Measurements from ENCODE around the gene CRYBG2.

GRCh38 chr1:26337625-26338024, 16.3 kb downstream of the CRYBG2 start:
- TF ChIP-seq CTCF (IDR thresholded peaks at IDR 0.05) (no peak), POLR2AphosphoS5 (IDR thresholded peaks at IDR 0.05; ENCODE audit: low read depth, low read length) (no peak), SIN3A (IDR thresholded peaks at IDR 0.05; ENCODE audit: borderline replicate concordance, insufficient read depth, low read depth, low read length) (no peak), REST (IDR thresholded peaks at IDR 0.05; ENCODE audit: insufficient read depth in 1 of 2, low read depth in 2 of 2, low read length in 1 of 2) (no peak)

Measured in Panc1 (cell line).